Activated CD8-positive, alpha-beta T cell treated with anti-CD3 and anti-CD28 coated beads for 36 hours (primary cell): Measurements from ENCODE around the gene JTB. TPM values are rescaled to one million over a fixed set of nuclear protein-coding genes. Genes with fewer than 3 reads are reported as not detected.

ENCODE experiments used
- ATAC-seq: fragments of 200-7000 bp; cut with Tn5 transposase; one replicate; pipeline ENCODE4 v1.10.0; 2021; ENCODE audit warnings: mild to moderate bottlenecking, moderate library complexity
- CTCF ChIA-PET: fragments of 350-600 bp; sonication (Branson Sonifier 250); formaldehyde crosslinking; loops from one replicate; lab custom pipeline; 2021; ENCODE audit warnings: antibody characterized with exemption; lab: Charles Lee
- POLR2A ChIA-PET: fragments of 350-600 bp; sonication (Branson Sonifier 250); formaldehyde crosslinking; loops from one replicate; lab custom pipeline; 2021; ENCODE audit warnings: antibody characterized with exemption; lab: Charles Lee
- DNase-seq: peaks from one replicate; pipeline ENCODE4 v3.0.0-alpha.2; 2020
- H3K27ac Mint-ChIP-seq: one replicate; pipeline ENCODE4 v1.8.0; 2021; ENCODE audit warnings: mild to moderate bottlenecking, mixed read lengths
- H3K27me3 Mint-ChIP-seq: one replicate; pipeline ENCODE4 v1.8.0; 2021; ENCODE audit warnings: mixed read lengths
- H3K36me3 Mint-ChIP-seq: one replicate; pipeline ENCODE4 v1.8.0; 2021; ENCODE audit warnings: low read depth, mixed read lengths
- H3K4me1 Mint-ChIP-seq: one replicate; pipeline ENCODE4 v1.8.0; 2021; ENCODE audit warnings: low read depth, mixed read lengths
- H3K4me3 Mint-ChIP-seq: one replicate; pipeline ENCODE4 v1.8.0; 2021; ENCODE audit warnings: mild to moderate bottlenecking, moderate library complexity, mixed read lengths
- H3K9me3 Mint-ChIP-seq: one replicate; pipeline ENCODE4 v1.8.0; 2021; ENCODE audit warnings: mixed read lengths
- CTCF ChIP-seq: fragments of 200-600 bp; IDR thresholded peaks from one replicate; pipeline ENCODE4 v1.8.0; 2022; ENCODE audit warnings: antibody characterized with exemption, mild to moderate bottlenecking
- intact Hi-C: fragments of 100-400 bp; cut with micrococcal nuclease; formaldehyde crosslinking; loops from one replicate; pipeline ENCODE4 v1.10.0; 2022
- total RNA-seq, 2 experiments: library from RNA; stranded (reverse); gene quantifications; one replicate each; pipeline ENCODE4 v1.2.3, GENCODE V29; 2021

JTB gene
- total RNA-seq, 2 experiments from 2014 or later: 151 to 153 TPM

- CTCF ChIA-PET: interaction anchor here (0.9 to 4.8 kb wide), 3 partner anchors 10 to 12 kb away, joined by 3 to 46 read pairs (median 11); partner anchors contain the start of genes CREB3L4 and DENND4B
- DNase-seq (peak; percentile 100), ATAC-seq (peak; percentile 88)
- TF ChIP-seq CTCF: no peak
- H3K36me3 Mint-ChIP-seq: peaks cover 29% of the 10 kb centered on the region
- peak within 1 kb of the TSS; percentile 97 for H3K4me3 Mint-ChIP-seq
- peak within 1 kb of the TSS; percentile 98 for H3K27ac Mint-ChIP-seq
- POLR2A ChIA-PET: interaction anchor here (0.9 to 7.3 kb wide), 11 partner anchors 9 to 129 kb away, joined by 3 to 62 read pairs (median 5); partner anchors contain the start of genes CREB3L4, DENND4B, GATAD2B and JTB
- intact Hi-C loops: no loop called here
- peaks cover 59% of the 10 kb centered on the region for H3K4me1 Mint-ChIP-seq
- no peaks in the 10 kb centered on the region for H3K9me3 Mint-ChIP-seq
- H3K27me3 Mint-ChIP-seq: no peaks in the 10 kb centered on the region
Observed at GRCh38 chr1:153958111-153958960, 19.1 kb downstream of the JTB start, which contains the start of gene CRTC2. TSS of gene CRTC2 (minus strand) at chr1:153958612. CDS start at chr1:153958497, 115 bp downstream.

GRCh38 chr1:153957744-153958110 is 19.7 kb downstream of the JTB start:
- CTCF ChIA-PET: interaction anchor here (0.7 to 4.8 kb wide), 3 partner anchors 8 to 27 kb away, joined by 3 to 46 read pairs (median 3); partner anchors contain the start of gene DENND4B
- POLR2A ChIA-PET: interaction anchor here (0.8 to 7.3 kb wide), 9 partner anchors 8 to 312 kb away, joined by 3 to 62 read pairs (median 7); partner anchors contain the start of genes CREB3L4, DENND4B, GATAD2B and JTB
- Mint-ChIP-seq H3K9me3 (no peaks in the 10 kb centered on the region), H3K27me3 (no peaks in the 10 kb centered on the region), H3K36me3 (peaks cover 30% of the 10 kb centered on the region), H3K4me3 (peak overlapping the region; percentile 97), H3K27ac (peak overlapping the region; percentile 98), H3K4me1 (peaks cover 59% of the 10 kb centered on the region)
- intact Hi-C loops: loop anchor here (2.0 kb wide), 1 partner anchor 33 kb away; the partner anchor contains the start of gene RPS27
- peak; percentile 21 for ATAC-seq
- TF ChIP-seq CTCF: no peak
- peak; percentile 73 for DNase-seq

- peaks cover 33% of the 10 kb centered on the region for H3K36me3 Mint-ChIP-seq
- no peaks in the 10 kb centered on the region for H3K27me3 Mint-ChIP-seq
- no peak for ATAC-seq
- peaks cover 55% of the 10 kb centered on the region for H3K4me1 Mint-ChIP-seq
- no peak for DNase-seq
- intact Hi-C loops: loop anchor here (2.0 kb wide), 1 partner anchor 34 kb away; the partner anchor contains the start of gene RPS27
- POLR2A ChIA-PET: interaction anchor here (0.7 to 7.3 kb wide), 11 partner anchors 10 to 312 kb away, joined by 3 to 62 read pairs (median 7); partner anchors contain the start of genes CREB3L4, DENND4B, GATAD2B and JTB
- no peak for TF ChIP-seq CTCF
- H3K4me3 Mint-ChIP-seq: peak overlapping the region; percentile 97
- H3K27ac Mint-ChIP-seq: peak overlapping the region; percentile 98
- CTCF ChIA-PET: interaction anchor here (0.6 to 4.8 kb wide), 7 partner anchors 9 to 420 kb away, joined by 3 to 46 read pairs (median 6); partner anchors contain the start of genes CREB3L4, DENND4B and RAB13
- no peaks in the 10 kb centered on the region for H3K9me3 Mint-ChIP-seq
Observed at GRCh38 chr1:153956997-153957715, 20.3 kb downstream of the JTB start.

- H3K27ac Mint-ChIP-seq: peak overlapping the region; percentile 65
- H3K36me3 Mint-ChIP-seq: peaks cover 33% of the 10 kb centered on the region
- H3K27me3 Mint-ChIP-seq: no peaks in the 10 kb centered on the region
- no peak for DNase-seq
- H3K4me3 Mint-ChIP-seq: no peak overlapping the region
- TF ChIP-seq CTCF: no peak
- intact Hi-C loops: no loop called here
- H3K4me1 Mint-ChIP-seq: peaks cover 38% of the 10 kb centered on the region
- ChIA-PET POLR2A (interaction anchor here (0.6 to 7.3 kb wide), 6 partner anchors 9 to 31 kb away, joined by 3 to 62 read pairs (median 22); partner anchors contain the start of genes CREB3L4, DENND4B, JTB and RAB13), CTCF (interaction anchor here (1.1 to 4.8 kb wide), 4 partner anchors 9 to 32 kb away, joined by 3 to 46 read pairs (median 4); partner anchors contain the start of genes DENND4B and JTB)
- H3K9me3 Mint-ChIP-seq: no peaks in the 10 kb centered on the region
- no peak for ATAC-seq
Observed at GRCh38 chr1:153954826-153955225, 22.6 kb downstream of the JTB start.
